ENCODE results near the gene SLC9B2. TPM values are rescaled to one million over a fixed set of nuclear protein-coding genes. Genes with fewer than 3 reads are reported as not detected.

SLC9B2 gene
- 12.2 and 15.3 TPM in 2 replicates for total RNA-seq

GRCh38 chr4:103076747-103077347 lies at the start of gene SLC9B2:
Gene SLC9B2 (minus strand): TSS chr4:103076761. CDS start chr4:103067550, 9,211 bp downstream.

GRCh38 chr4:103099691-103100392 lies 23.3 kb upstream of the SLC9B2 start, which contains the start of gene BDH2:
Gene BDH2 (minus strand): TSS chr4:103099834. CDS start chr4:103096254, 3,580 bp downstream.

GRCh38 chr4:103019308-103020124 lies 57.0 kb downstream of the SLC9B2 start, which contains the start of gene SLC9B1:
Gene SLC9B1 (minus strand): TSS chr4:103019705. CDS start chr4:102991711, 27,994 bp downstream.

Other genes starting within 250 kb of the SLC9B2 start
- gene UBE2D3, start 249.2 kb downstream of the SLC9B2 start, total RNA-seq: 264 and 329 TPM in 2 replicates
- gene CISD2, start 207.8 kb downstream of the SLC9B2 start, total RNA-seq: 34.0 and 45.0 TPM in 2 replicates
- 0.83 and 1.6 TPM in 2 replicates for gene SLC9B1, start 57.1 kb downstream of the SLC9B2 start, total RNA-seq
- gene BDH2, start 23.1 kb upstream of the SLC9B2 start, total RNA-seq: 54.5 and 59.6 TPM in 2 replicates
- 1.7 and 2.1 TPM in 2 replicates for gene CENPE, start 121.6 kb upstream of the SLC9B2 start, total RNA-seq